HEK293T (cell line): ENCODE results near the gene HOXC9.

ENCODE experiments used
- ARNT ChIP-seq: fragments of 450-650 bp; IDR thresholded peaks from 2 replicates; pipeline ENCODE4 v1.6.1; 2017; ENCODE audit warnings: mild to moderate bottlenecking
- BHLHE40 ChIP-seq: fragments of 450-650 bp; IDR thresholded peaks from 2 replicates; pipeline ENCODE4 v1.6.1; 2016; ENCODE audit warnings: mild to moderate bottlenecking, moderate library complexity, borderline replicate concordance
- CTBP1 ChIP-seq: fragments of 450-650 bp; IDR thresholded peaks from 2 replicates; pipeline ENCODE4 v1.6.1; 2016; ENCODE audit warnings: borderline replicate concordance
- FOXA1 ChIP-seq: fragments of 450-650 bp; IDR thresholded peaks from 2 replicates; pipeline ENCODE4 v1.6.1; 2016; ENCODE audit warnings: mild to moderate bottlenecking
- FOXM1 ChIP-seq: fragments of 450-650 bp; IDR thresholded peaks from 2 replicates; pipeline ENCODE4 v1.6.1; 2017; ENCODE audit warnings: mild to moderate bottlenecking, borderline replicate concordance
- HDGF ChIP-seq: fragments of 450-650 bp; IDR thresholded peaks from 2 replicates; pipeline ENCODE4 v1.6.1; 2017; ENCODE audit warnings: antibody characterized with exemption, borderline replicate concordance
- PKNOX1 ChIP-seq: fragments of 450-650 bp; IDR thresholded peaks from 2 replicates; pipeline ENCODE4 v1.6.1; 2016
- SUZ12 ChIP-seq: fragments of 450-650 bp; IDR thresholded peaks from 2 replicates; pipeline ENCODE4 v1.6.1; 2016; ENCODE audit warnings: mild to moderate bottlenecking

- TF ChIP-seq SUZ12 (no peak), FOXM1 (peak; percentile 90; the same call in 1 of the 2 replicates), PKNOX1 (peak; percentile 96), ARNT (peak; percentile 96), CTBP1 (peak; percentile 100), FOXA1 (no peak), HDGF (no peak), BHLHE40 (no peak; the same call in 1 of the 2 replicates)
Observed at GRCh38 chr12:54033106-54033979, 33.4 kb downstream of the HOXC9 start.
